ENCODE measurements around the gene UGT2A2.

GRCh38 chr4:69640289-69640688 lies 847 bp upstream of the UGT2A2 start:
- no peak for TF ChIP-seq CTCF (conservative IDR thresholded peaks at IDR 0.05 in 1 of 2, IDR thresholded peaks at IDR 0.05 in 1 of 2; ENCODE audit: extremely low read depth in 1 of 2, insufficient read depth in 1 of 2, low read depth in 1 of 2, low read length in 2 of 2)
- no peak for TF ChIP-seq EZH2 (IDR thresholded peaks at IDR 0.05; ENCODE audit: borderline replicate concordance, low read length)

Measured in mammary epithelial cell (primary cell).